Eye (tissue), 1 donor: ENCODE measurements around the gene NCBP2L.
"Not testable (repeated sequence)": the region's sequence is repeated elsewhere in the genome, so short reads cannot be mapped to it uniquely, and the experiment has no call there.

ENCODE experiments used
- DNase-seq: peaks from one replicate; pipeline ENCODE4 v3.0.0-alpha.2; 2015

The NCBP2L gene

GRCh38 chrX:107753187-107753586 lies 24.3 kb upstream of the NCBP2L start:
- DNase-seq: no peak

DNA sequence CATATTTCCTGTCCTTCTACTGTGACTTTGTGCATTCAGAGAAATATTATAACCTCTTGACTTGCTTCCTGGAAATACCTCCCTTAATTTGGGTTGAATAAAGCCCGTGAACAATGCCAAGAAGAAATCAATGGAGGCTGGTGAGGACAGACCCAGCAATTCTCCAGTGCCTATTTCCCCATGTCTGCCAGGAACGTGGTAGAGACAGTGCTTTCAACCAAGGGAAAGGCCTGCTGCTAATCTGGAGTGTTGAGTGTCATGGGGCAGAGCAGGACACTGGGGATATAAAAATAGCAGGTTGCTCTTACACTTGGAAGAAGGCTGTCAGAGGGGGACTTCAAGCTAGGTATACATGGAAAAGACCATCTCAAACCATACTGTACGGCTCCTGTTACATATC lies 21.8 kb upstream of the NCBP2L start:
- no peak for DNase-seq

- no peak for DNase-seq
These were observed 19.2 kb upstream of the NCBP2L start for GRCh38 chrX:107758231-107758766.

- DNase-seq: no peak
These were observed 17.0 kb upstream of the NCBP2L start for GRCh38 chrX:107760304-107761077.

DNA sequence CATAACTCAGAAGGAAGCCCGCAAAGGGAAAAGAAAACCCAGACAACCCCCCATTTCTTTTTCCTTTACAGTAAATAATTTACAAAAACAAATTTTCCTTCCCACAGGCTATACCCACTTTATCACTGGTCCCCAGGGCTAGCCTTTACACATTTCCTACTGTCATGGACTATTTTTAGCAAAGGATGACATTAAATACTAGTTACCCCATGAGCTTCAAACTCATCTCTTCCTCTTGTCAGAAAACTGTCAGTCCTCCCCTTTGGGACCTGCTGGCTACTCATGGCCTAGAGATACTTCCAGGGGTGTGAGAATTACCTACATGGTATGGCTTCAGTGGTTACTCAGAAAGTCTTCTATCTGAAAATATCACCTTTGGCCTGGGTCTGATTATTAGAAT lies 13.9 kb upstream of the NCBP2L start:
- no peak for DNase-seq

DNA sequence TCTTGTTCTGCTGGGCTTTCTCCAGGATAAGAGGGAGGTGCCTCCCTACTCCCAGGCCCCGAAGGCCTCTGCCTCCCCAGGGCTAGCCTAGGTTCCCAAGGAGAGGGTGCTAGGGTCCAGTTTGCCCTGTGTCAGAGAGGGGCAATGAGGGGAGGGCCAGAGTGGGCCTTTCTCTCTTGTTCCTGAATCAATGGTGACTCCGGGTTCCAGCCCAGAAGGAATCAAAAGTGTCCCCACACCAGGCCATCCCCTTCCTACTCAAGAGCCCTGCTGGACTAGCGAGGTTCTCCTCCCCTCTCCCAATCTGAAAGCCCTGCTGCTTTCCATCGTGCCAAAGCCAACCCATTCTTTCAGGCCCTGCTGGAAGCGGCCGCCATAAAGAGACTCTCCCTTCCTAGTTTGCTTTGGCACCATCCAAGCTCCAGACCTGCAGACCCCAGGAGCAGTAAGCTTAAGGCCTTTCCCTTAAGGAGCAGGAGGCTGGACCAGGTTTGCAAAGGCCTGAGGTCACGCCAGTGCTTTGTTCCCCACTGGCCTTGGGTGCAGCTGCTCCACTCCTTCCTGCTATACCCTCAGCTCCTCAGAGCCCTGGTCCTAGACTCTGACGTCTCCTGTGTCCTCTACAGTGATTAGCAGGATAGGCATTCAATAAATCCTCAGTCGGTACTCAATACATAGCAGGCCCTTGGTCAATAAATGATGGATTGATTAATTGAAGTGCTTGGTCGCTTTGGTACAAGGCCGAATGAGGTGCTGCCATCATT lies 12.5 kb upstream of the NCBP2L start:
- no peak for DNase-seq

DNA sequence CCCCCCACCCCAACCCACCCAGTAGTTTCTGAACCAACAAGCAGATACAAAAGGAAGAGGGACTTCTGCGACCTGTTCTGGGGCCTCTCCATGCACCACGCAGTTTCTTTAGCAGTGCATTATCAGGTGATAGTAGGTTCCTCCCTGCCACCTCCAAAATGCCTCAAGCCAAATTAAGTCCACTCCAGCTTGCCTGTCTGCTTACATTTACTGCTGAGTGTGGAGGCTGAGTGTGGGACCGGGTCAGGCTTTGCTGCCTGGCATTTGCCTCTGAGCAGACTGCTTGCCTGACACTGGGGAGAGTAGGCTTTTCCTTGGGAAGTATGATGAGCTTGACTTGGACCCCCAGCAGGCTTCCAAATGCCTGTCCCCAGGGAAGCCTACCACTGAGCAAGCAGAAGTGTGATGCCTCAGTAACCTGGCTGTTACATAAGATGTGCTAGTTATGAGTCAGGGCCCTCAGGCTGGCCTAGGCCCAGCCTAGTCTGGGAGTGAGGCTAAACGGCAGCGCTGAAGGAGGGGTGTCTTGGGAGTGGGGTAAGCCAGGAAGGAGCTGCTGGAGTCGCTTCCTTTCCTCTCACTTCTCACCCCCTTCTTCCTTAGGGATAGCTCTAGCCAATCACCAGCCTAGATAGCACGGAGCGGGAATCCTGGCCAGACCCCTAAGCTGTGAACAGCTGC lies 10.9 kb upstream of the NCBP2L start:
- no peak for DNase-seq

GRCh38 chrX:107768051-107768450 lies 9.5 kb upstream of the NCBP2L start:
- no peak for DNase-seq

DNA sequence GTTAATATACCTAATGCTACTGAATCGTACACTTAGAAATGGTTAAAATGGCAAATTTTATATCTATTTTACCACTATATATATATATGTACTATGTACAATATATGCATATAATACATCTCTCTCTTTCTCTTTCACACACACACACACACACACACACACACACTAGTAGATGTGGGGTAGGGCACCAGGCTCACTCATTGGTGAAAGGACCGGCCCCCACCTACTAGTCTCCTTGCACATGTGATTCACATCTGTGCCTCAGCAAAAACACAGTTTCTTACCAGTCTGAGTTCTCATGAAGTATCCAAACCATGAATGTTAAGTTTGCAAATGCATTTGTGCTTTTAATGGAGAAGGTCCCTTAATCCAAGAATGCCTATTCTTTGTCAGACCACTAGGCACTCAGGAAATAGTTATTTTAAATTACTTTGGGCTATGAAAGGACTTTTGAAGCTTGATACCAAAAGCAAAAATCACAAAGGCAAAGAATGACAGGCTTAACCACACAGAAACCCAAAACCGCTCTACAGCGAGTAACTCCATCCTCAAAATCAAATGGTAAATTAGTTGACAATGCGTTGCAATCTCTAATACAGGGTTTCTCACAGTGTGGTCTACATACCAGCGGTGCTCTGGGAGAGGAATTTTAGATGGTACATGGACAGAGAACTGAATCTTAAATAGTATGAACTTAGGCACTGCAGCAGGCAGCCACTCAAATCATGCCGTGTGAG lies 7.8 kb upstream of the NCBP2L start:
- no peak for DNase-seq

- peak; percentile 53 for DNase-seq
These were observed 4.3 kb upstream of the NCBP2L start for GRCh38 chrX:107773206-107773605.

GRCh38 chrX:107773906-107774435 lies 3.6 kb upstream of the NCBP2L start:
- peak; percentile 6 for DNase-seq

DNA sequence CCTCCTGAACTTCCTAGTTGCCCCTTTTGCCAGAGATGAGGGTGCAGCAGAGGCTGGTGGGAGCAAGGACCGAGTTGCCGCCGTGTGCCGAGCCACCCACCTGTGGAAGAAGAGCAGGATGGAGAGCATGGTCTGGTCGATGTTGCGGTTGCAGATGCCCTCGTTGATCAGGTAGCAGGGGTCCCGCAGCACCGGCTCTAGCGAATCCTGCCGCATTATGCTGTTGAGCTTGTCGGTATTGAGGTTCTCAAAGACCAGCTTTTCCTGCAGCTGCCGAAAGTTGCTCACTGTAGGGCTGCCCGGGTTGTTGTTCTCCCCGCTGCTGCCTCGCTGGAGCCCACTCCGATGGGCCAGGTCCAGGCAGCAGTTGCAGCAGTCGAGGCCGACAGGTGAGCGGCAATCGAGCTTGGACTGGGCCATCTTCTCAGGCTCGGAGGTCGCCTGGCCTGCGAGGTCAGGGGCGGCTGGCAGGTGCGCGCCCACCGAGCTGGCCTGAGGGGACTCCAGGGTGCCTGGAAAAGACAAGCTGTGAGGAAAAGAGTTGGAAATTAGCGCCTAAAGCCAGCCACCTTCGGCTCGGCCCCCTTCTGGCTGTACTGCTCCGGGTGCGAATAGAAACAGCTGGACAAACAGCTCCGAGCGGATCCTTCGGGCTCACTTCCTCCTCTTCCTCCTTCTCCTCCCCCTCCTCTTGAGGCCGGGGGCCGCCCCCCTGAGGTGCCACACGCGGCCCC lies 2.4 kb upstream of the NCBP2L start:
- peak; percentile 4 for DNase-seq

GRCh38 chrX:107775734-107776511 lies 1.6 kb upstream of the NCBP2L start, which contains the start of gene TSC22D3:
Gene TSC22D3, minus strand, starts transcription at chrX:107775787. Its CDS starts 368 bp downstream, at chrX:107775419.
- DNase-seq: peak; percentile 78

DNA sequence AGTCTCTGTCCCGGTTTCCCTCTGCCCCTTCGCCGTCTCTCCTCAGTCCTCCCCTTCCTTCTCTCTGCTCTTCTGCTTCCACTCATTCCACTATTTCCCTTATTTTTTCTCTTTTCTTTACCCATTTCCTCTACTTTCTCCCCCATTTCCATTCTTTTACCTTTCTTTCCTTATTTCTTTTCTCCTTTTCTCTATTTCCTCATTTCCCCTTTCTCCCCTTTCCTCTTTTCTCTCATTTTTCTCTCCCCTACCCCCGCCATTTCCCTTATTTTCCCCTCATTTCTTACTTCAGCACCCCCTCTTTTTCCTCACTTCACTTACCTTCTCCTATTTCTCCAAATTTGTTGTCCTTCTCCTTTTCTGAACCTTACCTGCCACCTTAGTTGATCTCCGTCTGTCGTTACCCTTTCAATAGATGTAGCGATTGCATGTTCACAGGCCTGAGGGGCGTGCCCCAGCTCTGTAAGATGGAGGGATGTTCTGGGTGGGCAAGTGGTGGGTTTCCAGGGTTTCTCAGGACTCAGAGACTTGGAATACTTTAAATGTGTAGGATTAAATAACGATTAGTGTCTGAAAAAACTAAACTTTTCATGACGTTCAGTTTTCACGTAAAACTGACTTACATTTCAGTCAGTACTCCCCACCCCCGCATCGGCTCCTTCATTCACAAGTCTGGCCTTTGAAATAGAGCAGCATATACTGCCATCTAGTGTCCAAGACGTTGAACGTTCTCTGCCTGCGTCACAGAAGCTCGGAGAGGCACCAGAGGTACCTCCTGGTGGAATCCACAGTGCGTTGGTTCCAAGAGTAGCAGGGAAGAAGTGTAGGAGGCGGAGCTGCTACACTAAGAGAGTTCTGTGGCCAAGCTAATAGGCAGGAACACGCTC lies 641 bp upstream of the NCBP2L start:
- peak; percentile 91 for DNase-seq

- DNase-seq: no peak
These were observed 3.0 kb downstream of the NCBP2L start for GRCh38 chrX:107780525-107780924.

DNA sequence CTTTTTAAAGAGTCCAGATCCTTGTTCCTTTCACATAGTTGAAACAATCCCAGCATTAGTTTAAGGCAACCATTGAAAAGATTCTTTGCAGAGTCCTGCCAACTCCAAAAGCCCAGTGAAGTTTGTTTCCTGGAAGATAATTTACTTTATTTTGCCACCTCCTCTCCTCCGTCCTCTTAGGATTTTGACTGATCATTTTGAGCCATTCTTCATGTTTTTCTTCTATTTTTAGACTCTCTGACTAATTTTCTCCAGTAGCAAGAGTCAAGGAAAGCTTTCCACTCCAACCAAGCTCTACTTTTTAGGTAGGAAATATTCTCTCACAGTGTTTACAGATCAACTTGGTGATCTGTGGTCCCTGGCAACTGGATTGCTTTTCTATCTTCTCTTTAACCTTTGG lies 10.3 kb downstream of the NCBP2L start:
- no peak for DNase-seq

DNA sequence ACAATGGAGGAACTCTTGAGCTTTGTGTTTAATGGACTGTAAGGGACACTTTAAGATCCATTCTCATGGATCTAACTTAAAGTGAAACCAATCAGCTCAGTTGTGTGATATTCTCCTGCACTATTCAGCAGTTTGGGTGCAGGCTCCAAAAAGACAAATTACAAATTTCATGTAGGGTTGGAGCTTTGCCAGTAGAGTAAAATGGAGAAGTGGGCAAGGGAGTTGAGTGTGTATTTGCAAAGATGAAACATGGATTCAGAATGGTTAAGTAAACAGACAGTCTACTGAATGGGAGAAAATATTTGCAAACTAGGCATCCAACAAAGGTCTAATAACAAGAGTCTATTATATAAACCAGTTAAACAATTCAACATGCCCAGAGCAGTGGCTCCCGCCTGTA lies 26.9 kb downstream of the NCBP2L start:
- no peak for DNase-seq

DNA sequence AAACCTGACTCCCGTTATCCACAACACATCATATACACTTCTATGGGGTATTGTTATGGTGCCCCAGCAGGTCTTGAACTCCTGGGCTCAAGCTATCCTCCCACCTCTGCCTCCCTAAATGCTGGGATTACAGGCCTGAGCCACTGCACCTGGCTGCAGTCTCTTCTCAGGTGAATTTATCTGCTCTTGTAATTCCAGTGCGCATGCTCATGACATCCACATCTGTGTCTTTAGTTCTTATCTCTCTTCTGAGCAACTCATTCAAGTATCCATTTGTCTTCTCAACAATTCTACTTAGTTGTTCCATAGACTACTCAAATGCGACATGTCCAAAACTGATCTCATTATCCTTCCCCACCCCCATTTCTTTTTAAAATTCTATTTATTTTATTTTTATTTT lies 27.6 kb downstream of the NCBP2L start:
- no peak for DNase-seq

DNA sequence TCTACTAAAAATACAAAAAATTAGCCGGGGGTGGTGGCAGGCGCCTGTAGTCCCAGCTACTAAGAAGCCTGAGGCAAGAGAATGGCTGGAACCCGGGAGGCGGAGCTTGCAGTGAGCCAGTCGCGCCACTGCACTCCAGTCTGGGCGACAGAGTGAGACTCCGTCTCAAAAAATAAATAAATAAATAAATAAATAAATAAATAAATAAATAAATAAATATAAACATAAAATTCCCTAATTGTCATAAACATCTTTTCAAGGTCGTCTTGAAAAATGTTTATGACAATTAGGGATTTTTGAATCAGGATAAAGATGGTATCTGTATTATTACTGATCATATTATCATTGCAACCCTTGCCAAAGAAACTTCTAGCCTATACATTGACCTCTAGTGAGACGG lies 32.5 kb downstream of the NCBP2L start:
- DNase-seq: not testable (repeated sequence)
